ENCODE data around the gene CES5A. TPM values are rescaled to one million over a fixed set of nuclear protein-coding genes. Genes with fewer than 3 reads are reported as not detected.
"Not testable (repeated sequence)": the region's sequence is repeated elsewhere in the genome, so short reads cannot be mapped to it uniquely, and the experiment has no call there.

Gene CES5A
- total and polyA plus RNA-seq, 7 experiments from 2014 or later = not detected

- ATAC-seq = peak; percentile 28
- Mint-ChIP-seq H3K4me3 (no peak within 1 kb of the TSS), H3K4me1 (peaks cover 0 to 7% (median 0%) of the 10 kb centered on the region in 7 donors), H3K9me3 (peaks cover 0 to 1% (median 0%) of the 10 kb centered on the region in 11 donors), H3K36me3 (no peaks in the 10 kb centered on the region), H3K27ac (peak within 1 kb of the TSS in 1 of 9 donors; percentile 28), H3K27me3 (peaks cover 0 to 23% (median 12%) of the 10 kb centered on the region in 5 donors)
- ChIA-PET CTCF (no interaction called here), POLR2A (no interaction called here)
- no peak within 1 kb of the TSS for H3K27ac ChIP-seq (ENCODE audit: low read depth, low read length)
- no peak within 1 kb of the TSS for H3K4me3 ChIP-seq (ENCODE audit: low read length)
- no peaks in the 10 kb centered on the region for H3K4me1 ChIP-seq (ENCODE audit: control insufficient read depth in 2 of 2, insufficient read depth in 2 of 2, low read length in 2 of 2)
- intact Hi-C loops (cut with micrococcal nuclease) = no loop called here
- H3K9me3 ChIP-seq (ENCODE audit: control insufficient read depth in 2 of 3, low read length in 3 of 3) = no peaks in the 10 kb centered on the region
- no peaks in the 10 kb centered on the region for H3K36me3 ChIP-seq (ENCODE audit: control insufficient read depth in 2 of 3, insufficient read depth in 3 of 3, low read length in 3 of 3)
- no peaks in the 10 kb centered on the region for H3K27me3 ChIP-seq (ENCODE audit: control insufficient read depth in 2 of 2, insufficient read depth in 2 of 2, low read length in 2 of 2)
- DNase-seq = no peak
Measured at GRCh38 chr16:55832773-55833691, 42.1 kb downstream of the CES5A start, which contains the start of gene CES1. TSS of gene CES1 (minus strand) at chr16:55833096. CDS start at chr16:55833055, 41 bp downstream.

- POLR2A ChIA-PET = no interaction called here
- intact Hi-C loops (cut with micrococcal nuclease) = no loop called here
- no peak overlapping the region for H3K27ac ChIP-seq (ENCODE audit: low read depth, low read length)
- no peak overlapping the region for H3K4me3 ChIP-seq (ENCODE audit: low read length)
- DNase-seq (no peak), ATAC-seq (no peak)
- Mint-ChIP-seq H3K4me3 (no peak overlapping the region), H3K4me1 (peaks cover 0 to 7% (median 0%) of the 10 kb centered on the region in 7 donors), H3K27me3 (peaks cover 0 to 23% (median 12%) of the 10 kb centered on the region in 5 donors), H3K9me3 (peaks cover 0 to 1% (median 0%) of the 10 kb centered on the region in 11 donors), H3K27ac (peak overlapping the region in 1 of 9 donors; percentile 28), H3K36me3 (no peaks in the 10 kb centered on the region)
- no peaks in the 10 kb centered on the region for H3K27me3 ChIP-seq (ENCODE audit: control insufficient read depth in 2 of 2, insufficient read depth in 2 of 2, low read length in 2 of 2)
- H3K9me3 ChIP-seq (ENCODE audit: control insufficient read depth in 2 of 3, low read length in 3 of 3) = no peaks in the 10 kb centered on the region
- CTCF ChIA-PET = no interaction called here
- H3K4me1 ChIP-seq (ENCODE audit: control insufficient read depth in 2 of 2, insufficient read depth in 2 of 2, low read length in 2 of 2) = no peaks in the 10 kb centered on the region
- H3K36me3 ChIP-seq (ENCODE audit: control insufficient read depth in 2 of 3, insufficient read depth in 3 of 3, low read length in 3 of 3) = no peaks in the 10 kb centered on the region
Measured at GRCh38 chr16:55832425-55832772, 42.8 kb downstream of the CES5A start.

DNA sequence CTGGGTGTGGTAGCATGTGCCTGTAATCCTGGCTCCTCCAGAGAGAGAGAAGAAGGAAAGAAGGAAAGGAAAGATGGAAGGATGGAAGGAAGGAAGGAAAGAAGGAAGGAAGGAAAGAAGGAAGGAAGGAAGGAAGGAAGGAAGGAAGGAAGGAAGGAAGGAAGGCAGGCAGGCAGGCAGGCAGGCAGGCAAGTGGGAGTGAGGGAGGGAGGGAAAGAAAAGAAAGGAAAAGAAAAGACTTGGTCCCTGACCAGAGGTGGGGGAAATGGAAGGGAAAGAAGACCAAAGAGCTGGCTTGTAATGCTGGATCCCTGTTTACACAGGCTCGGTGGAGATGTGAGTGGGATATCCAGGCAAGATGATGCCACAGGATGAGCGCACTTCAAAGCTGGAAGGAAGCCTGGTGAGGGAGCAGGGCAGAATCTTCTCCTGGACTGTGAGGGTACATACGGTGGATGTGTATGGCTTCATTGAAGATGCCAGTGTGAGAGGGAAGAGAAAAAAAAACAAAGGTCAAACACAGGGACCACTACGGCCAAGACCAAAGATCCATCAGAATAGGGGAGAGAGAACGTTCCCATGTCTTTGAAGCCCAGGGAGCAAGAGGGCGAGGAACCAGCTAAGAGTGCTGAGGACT is 44.4 kb downstream of the CES5A start:
- Mint-ChIP-seq H3K27ac (no peak overlapping the region), H3K4me3 (no peak overlapping the region), H3K4me1 (peaks cover 0 to 7% (median 0%) of the 10 kb centered on the region in 7 donors), H3K36me3 (no peaks in the 10 kb centered on the region), H3K9me3 (peaks cover 0 to 4% (median 0%) of the 10 kb centered on the region in 11 donors), H3K27me3 (peaks cover 2 to 28% (median 15%) of the 10 kb centered on the region in 5 donors)
- no peak for DNase-seq
- ChIA-PET POLR2A (no interaction called here), CTCF (no interaction called here)
- Histone ChIP-seq H3K27me3 (ENCODE audit: control insufficient read depth in 2 of 2, insufficient read depth in 2 of 2, low read length in 2 of 2) (no peaks in the 10 kb centered on the region), H3K4me3 (ENCODE audit: low read length) (no peak overlapping the region), H3K36me3 (ENCODE audit: control insufficient read depth in 2 of 3, insufficient read depth in 3 of 3, low read length in 3 of 3) (no peaks in the 10 kb centered on the region), H3K4me1 (ENCODE audit: control insufficient read depth in 2 of 2, insufficient read depth in 2 of 2, low read length in 2 of 2) (no peaks in the 10 kb centered on the region), H3K27ac (ENCODE audit: low read depth, low read length) (no peak overlapping the region), H3K9me3 (ENCODE audit: control insufficient read depth in 2 of 3, low read length in 3 of 3) (no peaks in the 10 kb centered on the region)
- ATAC-seq = no peak
- intact Hi-C loops (cut with micrococcal nuclease) = no loop called here

- DNase-seq; H3K9me3 ChIP-seq (ENCODE audit: control insufficient read depth in 2 of 3, low read length in 3 of 3); H3K9me3 Mint-ChIP-seq; intact Hi-C loops (cut with micrococcal nuclease); H3K4me3 ChIP-seq (ENCODE audit: low read length); H3K27ac Mint-ChIP-seq; H3K4me1 ChIP-seq (ENCODE audit: control insufficient read depth in 2 of 2, insufficient read depth in 2 of 2, low read length in 2 of 2); POLR2A ChIA-PET; H3K36me3 ChIP-seq (ENCODE audit: control insufficient read depth in 2 of 3, insufficient read depth in 3 of 3, low read length in 3 of 3); H3K36me3 Mint-ChIP-seq; H3K4me1 Mint-ChIP-seq; H3K4me3 Mint-ChIP-seq; H3K27me3 ChIP-seq (ENCODE audit: control insufficient read depth in 2 of 2, insufficient read depth in 2 of 2, low read length in 2 of 2); CTCF ChIA-PET; H3K27ac ChIP-seq (ENCODE audit: low read depth, low read length); ATAC-seq: not testable (repeated sequence)
- peaks cover 2 to 40% (median 20%) of the 10 kb centered on the region in 5 donors for H3K27me3 Mint-ChIP-seq
Measured at GRCh38 chr16:55829232-55829631, 45.9 kb downstream of the CES5A start.

GRCh38 chr16:55828680-55829079 is 46.5 kb downstream of the CES5A start:
- Histone ChIP-seq H3K4me1 (ENCODE audit: control insufficient read depth in 2 of 2, insufficient read depth in 2 of 2, low read length in 2 of 2) (no peaks in the 10 kb centered on the region), H3K36me3 (ENCODE audit: control insufficient read depth in 2 of 3, insufficient read depth in 3 of 3, low read length in 3 of 3) (no peaks in the 10 kb centered on the region), H3K9me3 (ENCODE audit: control insufficient read depth in 2 of 3, low read length in 3 of 3) (no peaks in the 10 kb centered on the region), H3K27ac (ENCODE audit: low read depth, low read length) (no peak overlapping the region), H3K27me3 (ENCODE audit: control insufficient read depth in 2 of 2, insufficient read depth in 2 of 2, low read length in 2 of 2) (no peaks in the 10 kb centered on the region), H3K4me3 (ENCODE audit: low read length) (no peak overlapping the region)
- Mint-ChIP-seq H3K27me3 (peaks cover 2 to 35% (median 20%) of the 10 kb centered on the region in 5 donors), H3K9me3 (peaks cover 0 to 4% (median 0%) of the 10 kb centered on the region in 11 donors), H3K36me3 (no peaks in the 10 kb centered on the region), H3K4me1 (peaks cover 0 to 5% (median 0%) of the 10 kb centered on the region in 7 donors), H3K27ac (no peak overlapping the region), H3K4me3 (no peak overlapping the region)
- ATAC-seq (no peak), DNase-seq (no peak)
- intact Hi-C loops (cut with micrococcal nuclease) = no loop called here
- POLR2A ChIA-PET = no interaction called here
- CTCF ChIA-PET = no interaction called here

DNA sequence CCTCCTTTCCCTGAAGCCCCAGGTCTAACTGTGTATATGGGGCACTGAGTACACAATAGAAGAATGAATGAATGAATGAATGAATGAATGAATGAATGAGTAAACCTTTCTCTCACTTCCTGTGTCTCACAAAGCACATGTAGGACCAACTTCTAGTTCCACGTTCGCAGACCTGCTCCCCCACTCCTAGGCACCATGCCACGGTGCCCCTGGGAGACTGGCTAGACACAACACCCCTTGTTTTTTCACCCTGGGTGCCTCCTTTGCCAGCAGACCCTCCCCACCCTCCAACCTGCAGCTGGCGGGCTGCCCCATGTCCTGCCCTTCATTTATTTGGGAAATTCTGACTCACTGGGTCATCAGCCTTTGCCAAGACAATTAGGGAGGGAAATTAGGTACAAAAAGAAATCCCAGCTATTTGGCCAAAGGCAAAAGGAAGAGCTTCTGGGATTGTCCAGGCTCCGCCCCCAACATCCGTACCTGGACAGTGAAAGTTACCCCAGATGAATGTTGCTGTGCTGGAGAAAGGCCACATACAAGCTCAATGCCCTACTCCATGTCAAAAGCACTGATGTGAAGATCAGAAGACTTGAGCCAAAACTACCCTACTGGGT is 50.0 kb downstream of the CES5A start:
- POLR2A ChIA-PET = no interaction called here
- intact Hi-C loops (cut with micrococcal nuclease) = no loop called here
- H3K36me3 ChIP-seq (ENCODE audit: control insufficient read depth in 2 of 3, insufficient read depth in 3 of 3, low read length in 3 of 3) = no peaks in the 10 kb centered on the region
- no peaks in the 10 kb centered on the region for H3K4me1 Mint-ChIP-seq
- H3K4me1 ChIP-seq (ENCODE audit: control insufficient read depth in 2 of 2, insufficient read depth in 2 of 2, low read length in 2 of 2) = no peaks in the 10 kb centered on the region
- no peak overlapping the region for H3K27ac ChIP-seq (ENCODE audit: low read depth, low read length)
- peaks cover 0 to 10% (median 0%) of the 10 kb centered on the region in 11 donors for H3K9me3 Mint-ChIP-seq
- CTCF ChIA-PET = no interaction called here
- no peak overlapping the region for H3K27ac Mint-ChIP-seq
- no peaks in the 10 kb centered on the region for H3K36me3 Mint-ChIP-seq
- no peaks in the 10 kb centered on the region for H3K9me3 ChIP-seq (ENCODE audit: control insufficient read depth in 2 of 3, low read length in 3 of 3)
- no peaks in the 10 kb centered on the region for H3K27me3 ChIP-seq (ENCODE audit: control insufficient read depth in 2 of 2, insufficient read depth in 2 of 2, low read length in 2 of 2)
- ATAC-seq (no peak), DNase-seq (no peak)
- H3K4me3 ChIP-seq (ENCODE audit: low read length) = no peak overlapping the region
- H3K27me3 Mint-ChIP-seq = peaks cover 0 to 43% (median 33%) of the 10 kb centered on the region in 5 donors
- H3K4me3 Mint-ChIP-seq = no peak overlapping the region

Measured in naive thymus-derived CD4-positive, alpha-beta T cell (primary cell).